Posterior vena cava (tissue), 2 donors: ENCODE data around the gene PTPRC. TPM values are rescaled to one million over a fixed set of nuclear protein-coding genes. Genes with fewer than 3 reads are reported as not detected.

Experiments used
- DNase-seq: peaks from one replicate; pipeline ENCODE4 v3.0.0-alpha.2; 2020; ENCODE audit warnings: low spot score
- intact Hi-C, 2 donors: fragments of 100-400 bp; cut with DNase I; formaldehyde crosslinking; loops; one replicate each; pipeline versions ENCODE4 v1.14.1 to v1.14.2; 2022 to 2023
- total RNA-seq, 2 donors: library from RNA; stranded (reverse); fragmentation: NEBNext Ultra II Directional; extraction: Animal tissue kit (Norgen Biotek cat#: 25700); gene quantifications; one replicate each; pipeline ENCODE4 v1.2.1, GENCODE V29; 2021
- donor health status: DM: yes; HTN: yes; CAD: no.
- donor health status: DM: yes; HTN: yes; CAD: no.

The PTPRC gene
- total RNA-seq, 2 donors from 2014 or later, result 30.8 to 41.7 TPM

DNA sequence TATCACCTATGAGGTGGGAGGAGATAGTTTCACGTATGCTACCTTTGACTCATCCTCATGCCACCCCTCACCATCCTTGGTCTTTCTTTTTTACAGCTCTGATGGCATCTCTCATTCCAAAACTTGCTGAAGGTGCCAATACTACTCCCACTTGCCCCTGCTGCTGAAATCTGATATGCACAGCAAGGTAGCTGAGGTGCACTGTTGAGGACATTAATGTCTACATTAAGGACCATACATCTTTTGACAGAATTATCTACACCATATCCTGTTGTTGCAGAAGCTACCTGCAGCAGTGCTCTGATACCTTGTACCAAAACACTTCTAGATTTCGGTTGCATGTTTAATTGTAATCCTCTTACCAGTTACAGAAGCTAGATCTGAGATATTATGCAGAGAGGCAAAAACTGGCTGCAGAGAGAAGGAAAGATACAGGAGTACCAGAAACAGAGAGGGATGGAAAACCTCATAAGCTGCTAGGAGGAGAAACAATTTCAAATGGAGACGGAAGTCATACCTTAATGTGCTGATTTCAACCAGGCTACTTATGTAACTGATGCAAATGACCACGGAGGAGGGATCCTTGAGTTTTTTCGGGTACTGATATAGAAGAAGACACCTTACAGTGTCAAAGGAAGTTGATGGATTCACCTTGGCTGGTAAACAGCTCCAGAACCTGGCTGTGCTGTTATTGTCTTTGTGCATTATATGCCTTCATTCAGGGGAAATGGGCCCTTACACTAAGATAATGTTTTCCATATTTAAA is 19.3 kb upstream of the PTPRC start:
- intact Hi-C loops, result no loop called here
- no peak for DNase-seq

DNA sequence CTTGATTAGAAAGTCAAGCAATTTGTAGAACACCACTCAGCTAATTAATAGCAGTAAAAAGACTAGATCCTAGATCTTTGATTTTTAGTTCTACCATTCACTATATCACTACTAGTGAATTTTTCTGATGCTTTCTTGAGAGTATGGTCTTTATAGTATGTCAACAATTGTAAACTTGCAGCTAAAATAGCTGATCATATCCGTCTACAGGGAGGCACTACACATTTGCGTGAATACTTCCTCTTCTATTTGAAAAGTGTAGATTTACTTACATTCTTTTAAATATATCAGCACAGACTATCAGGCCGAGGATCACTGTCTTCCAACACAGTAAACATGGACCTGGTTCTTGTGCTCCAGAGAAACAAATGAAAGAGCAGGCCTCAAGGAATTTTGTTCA is 18.6 kb upstream of the PTPRC start:
- DNase-seq, result no peak
- intact Hi-C loops, result no loop called here

DNA sequence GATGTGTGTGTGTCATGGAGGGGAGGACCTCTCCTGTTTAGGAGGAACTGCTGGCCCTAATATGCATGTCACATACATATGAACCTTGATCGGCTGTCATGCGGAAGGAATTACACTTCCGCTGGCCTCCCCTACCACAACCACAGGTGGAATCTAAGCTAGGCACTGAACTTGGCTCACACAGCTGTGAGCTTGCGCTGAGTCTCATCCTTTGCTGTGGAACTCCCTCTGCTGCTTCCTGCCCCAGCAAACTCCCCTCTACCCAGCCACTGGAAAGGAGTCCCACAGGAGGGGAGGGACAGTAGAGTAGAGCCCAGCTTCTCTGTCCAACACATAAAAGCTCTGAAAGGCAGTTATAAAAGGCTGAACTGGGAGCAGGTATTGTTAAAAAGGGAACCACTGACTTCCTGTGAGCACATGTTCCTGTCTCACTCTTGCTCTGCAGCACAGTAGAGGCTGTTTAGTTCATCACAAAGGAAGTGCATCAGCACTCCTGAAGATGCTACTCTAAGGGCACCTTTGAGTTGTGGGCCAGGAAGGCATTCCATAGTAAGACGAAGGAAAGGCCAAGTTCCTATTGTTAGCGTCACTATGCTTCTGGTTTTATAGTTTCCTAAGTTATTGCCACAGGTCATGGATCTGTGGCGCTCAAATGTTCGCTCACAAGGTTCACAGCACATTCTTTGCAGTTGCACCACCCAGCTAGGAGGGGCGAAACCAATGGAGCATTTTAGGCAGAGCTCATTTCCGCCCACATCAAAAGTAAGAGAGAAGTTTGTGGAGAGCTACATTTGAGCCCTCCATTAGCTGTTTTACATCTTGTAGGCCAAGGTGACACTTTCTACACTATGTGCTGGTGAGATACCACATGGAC is 17.7 kb upstream of the PTPRC start:
- peak; percentile 68 for DNase-seq
- intact Hi-C loops, result no loop called here

DNA sequence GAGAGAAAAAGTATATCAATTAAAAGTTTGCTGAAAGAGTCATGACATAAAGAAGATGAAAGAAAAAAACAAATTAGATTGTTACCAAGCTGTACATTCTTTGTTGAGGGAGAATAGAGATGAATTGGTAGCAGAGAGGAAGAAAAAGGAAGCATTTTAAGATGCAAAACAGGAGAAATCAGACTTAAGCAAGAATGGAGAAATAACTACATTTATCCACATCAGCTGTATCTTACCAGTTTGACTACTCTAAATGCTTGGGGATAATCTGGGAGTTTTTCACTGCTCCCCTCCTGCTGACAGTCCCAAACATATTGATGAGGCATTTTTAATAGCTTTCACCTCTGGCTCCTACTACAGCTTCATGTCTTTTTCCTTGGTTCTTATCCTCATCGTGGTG is 16.8 kb upstream of the PTPRC start:
- DNase-seq, result no peak
- intact Hi-C loops, result no loop called here

DNA sequence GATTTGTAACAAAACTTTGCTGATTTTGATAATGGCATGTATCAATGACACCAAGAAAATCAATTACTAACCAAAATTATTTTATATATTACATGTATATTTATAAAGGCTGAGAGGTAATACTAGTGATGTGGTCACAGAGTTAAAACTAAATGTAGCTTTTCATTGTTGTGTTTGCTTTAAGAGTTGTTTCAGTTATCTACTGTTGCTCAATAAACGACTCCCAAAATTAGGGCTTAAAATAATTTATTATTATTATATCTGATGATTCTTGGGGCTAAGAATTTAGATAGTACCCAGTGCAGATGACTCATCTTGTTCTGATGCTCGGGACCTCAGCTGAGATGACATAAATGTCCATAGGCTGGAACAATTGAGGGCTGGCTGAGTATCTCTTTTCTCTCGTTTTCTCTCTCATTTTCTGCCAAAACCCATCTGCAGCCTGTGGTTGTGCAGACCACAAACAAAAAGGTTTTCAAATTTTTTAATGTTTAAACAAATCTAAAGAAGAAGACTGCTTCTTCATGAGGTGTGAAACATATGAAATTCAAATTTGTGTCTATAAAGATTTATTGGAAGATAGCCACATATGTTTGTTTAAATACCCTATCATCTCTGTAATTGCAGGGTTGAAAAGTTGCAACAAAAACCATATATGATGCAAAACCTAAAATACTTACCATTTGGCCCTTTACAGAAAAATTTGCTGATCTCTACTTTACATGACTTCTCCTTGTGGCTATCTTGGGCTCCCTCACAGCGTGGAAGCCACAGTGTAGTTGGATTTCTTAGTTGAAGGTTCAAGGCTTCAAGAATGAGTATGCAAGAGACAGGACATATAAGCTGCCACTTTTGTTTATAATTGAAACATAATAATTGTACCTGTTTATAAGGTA is 14.8 kb upstream of the PTPRC start:
- intact Hi-C loops, result no loop called here
- no peak for DNase-seq

DNA sequence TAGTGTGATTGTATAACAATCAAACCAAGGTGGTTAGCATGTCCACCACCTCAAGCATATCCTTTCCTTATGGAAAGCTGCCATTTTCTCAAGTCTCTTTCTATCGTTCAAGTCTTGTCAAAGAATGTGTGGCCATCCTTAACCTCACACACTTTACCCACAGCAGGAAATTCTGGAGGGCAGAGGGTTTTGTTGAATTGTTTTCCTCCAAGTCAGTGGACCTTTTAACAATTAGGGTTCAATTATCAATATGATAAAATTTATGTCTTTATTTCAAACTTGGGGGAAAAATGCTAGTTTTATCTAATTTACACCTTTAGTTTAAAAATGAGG is 14.2 kb upstream of the PTPRC start:
- intact Hi-C loops, result no loop called here
- no peak for DNase-seq

DNA sequence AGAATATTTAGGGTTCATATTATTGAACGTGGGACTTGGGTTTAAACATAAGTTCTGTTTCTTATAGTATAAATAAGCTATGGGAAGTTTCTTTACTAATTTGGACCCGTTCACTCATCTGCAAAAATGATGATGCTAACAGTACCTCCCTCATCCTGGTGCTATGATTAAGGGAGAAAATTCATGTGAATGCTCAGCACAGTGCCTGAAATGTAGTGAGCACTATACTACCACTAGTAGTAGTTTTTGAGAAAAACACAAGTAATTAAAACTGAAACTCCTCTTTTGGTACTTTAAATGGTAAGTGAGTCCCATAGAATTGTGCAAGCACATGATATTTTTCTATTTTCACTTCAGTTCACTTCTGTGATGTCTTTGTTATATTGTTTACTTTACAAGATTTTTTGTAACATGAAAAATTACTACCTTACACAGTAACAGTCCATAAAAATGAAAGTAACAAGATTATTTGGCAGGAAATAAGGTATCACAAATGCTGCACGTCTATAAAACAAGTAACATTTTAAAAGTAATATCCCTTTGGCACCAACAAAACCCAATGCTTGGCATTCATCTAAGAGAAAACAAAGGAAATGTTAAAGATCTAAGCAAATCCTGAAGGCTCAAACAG is 11.3 kb upstream of the PTPRC start:
- no peak for DNase-seq
- intact Hi-C loops, result no loop called here

DNA sequence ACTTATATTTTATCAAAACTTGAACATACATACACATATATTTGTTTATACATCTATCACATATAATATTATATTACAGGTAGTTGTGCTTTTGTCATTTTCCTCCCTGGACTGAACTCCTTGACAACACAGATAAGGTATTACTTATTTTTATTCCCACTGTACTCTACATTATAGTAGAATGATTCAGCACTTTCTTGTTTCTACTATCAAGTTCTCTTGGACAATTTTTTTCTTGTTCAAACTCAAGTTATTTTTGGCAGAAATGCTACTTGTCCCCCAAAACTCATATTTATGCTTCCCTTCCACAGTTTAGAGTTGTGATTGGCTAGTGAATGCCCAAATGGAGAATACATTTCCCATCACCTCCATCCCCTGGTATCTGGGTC is 10.8 kb upstream of the PTPRC start:
- DNase-seq, result no peak
- intact Hi-C loops, result no loop called here

DNA sequence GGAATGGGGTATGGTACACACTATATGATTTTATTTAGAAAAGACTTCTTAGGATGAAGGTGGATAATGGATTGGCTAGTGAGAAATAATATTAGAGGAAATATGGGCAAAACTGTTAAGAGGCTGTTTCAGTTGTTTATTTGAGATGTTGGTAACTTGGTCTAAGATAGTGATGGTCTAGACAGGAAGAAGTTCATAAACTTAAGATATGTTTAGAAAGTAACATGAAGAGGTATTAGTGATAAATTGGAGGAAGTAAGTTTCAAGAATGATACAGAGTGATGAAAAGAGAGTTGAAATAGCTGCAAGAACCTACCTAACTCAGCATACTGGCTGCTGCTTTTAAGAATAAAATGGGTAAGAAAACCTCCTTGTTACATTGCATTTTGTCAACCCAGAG is 9.2 kb upstream of the PTPRC start:
- DNase-seq, result no peak
- intact Hi-C loops, result no loop called here

DNA sequence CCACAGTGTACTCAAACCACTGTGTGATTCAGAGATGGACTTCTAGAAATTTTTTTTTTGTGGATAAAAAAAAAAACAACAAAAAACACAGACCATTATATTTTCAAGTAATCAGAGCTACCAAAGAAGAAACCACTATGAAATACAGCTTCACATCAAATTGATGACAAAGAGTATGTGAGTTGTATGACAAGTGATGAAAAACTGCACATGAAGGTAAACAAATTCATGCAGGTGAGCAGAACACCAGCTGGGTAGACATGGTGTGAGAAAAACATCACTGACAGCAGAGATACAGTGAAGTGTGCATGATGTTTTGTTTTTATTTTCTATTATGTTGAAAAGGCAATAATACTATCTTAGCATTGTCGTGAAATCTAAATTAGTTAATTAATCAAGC is 8.0 kb upstream of the PTPRC start:
- no peak for DNase-seq
- intact Hi-C loops, result no loop called here

DNA sequence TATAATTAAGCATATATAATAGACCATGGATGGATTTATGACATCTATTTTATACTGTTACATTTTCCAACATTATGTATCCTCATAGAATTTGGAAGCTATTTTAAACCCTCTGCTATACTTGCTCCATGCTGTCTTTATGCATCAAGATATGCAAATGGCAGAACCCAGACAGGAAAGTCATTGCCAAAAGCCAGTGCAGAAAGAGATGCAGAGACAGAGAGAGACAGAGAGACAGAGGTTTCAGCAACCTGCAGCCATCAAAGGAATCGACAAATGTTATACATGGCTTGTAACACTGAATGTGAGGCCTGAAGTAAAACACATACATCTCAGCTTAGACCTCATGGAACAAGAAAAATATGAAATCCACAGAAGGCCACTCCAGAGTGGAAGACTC is 7.5 kb upstream of the PTPRC start:
- no peak for DNase-seq
- intact Hi-C loops, result no loop called here

DNA sequence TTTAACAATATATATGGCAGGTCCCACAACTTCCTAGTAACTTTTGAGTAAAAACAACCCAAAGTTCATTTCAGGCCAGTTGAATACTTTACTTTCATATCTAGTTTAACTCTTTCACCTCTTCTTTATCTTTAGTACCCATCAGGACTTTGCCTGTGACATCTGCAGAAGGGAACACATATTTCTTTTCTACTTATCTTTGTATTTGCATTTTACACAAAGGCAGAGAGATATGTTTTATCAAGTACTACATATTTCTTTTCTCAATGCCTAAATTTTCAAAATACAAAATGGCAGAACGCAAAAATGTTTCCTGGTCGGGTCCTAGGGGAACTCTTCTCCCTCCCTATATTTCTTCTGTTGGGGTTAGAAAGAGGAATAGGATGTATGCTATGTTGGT is 6.8 kb upstream of the PTPRC start:
- no peak for DNase-seq
- intact Hi-C loops, result no loop called here

DNA sequence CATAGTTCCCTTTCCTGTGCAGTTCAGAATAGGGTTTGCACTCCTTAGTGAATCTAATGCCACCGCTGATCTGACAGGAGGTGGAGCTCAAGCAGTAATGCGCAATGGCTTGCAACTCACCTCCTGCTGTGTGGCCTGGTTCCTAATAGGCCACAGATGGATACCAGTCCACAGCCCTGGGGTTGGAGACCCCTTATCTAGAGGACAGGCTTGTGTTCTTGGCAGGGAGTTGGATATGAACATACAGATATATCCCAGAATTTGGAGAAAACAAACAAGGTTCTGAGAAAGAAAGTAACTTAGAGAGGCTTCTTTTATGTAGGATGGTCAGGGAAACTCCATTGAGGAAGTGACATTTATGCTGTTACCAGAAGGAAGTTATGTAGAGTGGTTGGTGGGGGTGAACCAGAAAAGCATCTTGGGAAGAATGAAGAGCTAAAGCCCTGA is 5.1 kb upstream of the PTPRC start:
- intact Hi-C loops, result no loop called here
- peak; percentile 35 for DNase-seq

DNA sequence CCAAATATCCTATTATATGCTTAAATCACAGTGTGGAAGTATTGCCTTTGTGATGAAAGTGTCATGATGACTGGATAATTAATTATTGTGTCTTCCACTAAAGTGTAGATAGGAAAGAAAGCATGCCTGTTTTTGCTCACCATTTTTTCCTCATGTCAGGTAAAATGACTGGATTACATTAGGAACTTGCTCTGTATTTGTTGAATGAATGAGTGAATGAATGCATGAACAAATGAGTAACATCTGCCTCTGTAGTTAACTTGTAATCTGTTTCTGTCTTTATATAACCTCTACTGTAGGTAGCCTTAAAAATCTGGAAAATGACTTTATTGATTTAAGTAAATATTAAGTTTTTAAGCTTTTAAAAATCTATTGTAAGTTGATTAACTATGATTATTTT is 2.9 kb upstream of the PTPRC start:
- DNase-seq, result no peak
- intact Hi-C loops, result no loop called here

DNA sequence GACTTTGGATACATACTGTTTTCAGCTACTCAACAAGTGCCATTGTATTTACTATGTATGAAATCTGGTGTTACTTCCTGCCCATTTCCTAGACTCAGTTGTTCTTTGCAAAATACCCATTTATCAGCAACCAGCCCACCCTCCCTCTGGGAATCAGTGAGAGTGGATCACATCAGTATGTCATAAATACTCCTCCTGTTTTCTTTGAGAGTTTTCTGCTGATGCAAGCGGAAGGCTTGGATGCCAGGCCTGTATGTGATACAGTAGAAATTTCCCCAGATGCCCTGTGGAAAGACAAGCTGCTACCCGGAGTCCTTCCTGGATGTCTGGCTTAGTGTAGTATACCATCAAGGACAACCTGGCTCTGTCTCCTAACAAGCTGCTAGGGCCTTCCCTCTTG is 2.4 kb upstream of the PTPRC start:
- intact Hi-C loops, result no loop called here
- no peak for DNase-seq

DNA sequence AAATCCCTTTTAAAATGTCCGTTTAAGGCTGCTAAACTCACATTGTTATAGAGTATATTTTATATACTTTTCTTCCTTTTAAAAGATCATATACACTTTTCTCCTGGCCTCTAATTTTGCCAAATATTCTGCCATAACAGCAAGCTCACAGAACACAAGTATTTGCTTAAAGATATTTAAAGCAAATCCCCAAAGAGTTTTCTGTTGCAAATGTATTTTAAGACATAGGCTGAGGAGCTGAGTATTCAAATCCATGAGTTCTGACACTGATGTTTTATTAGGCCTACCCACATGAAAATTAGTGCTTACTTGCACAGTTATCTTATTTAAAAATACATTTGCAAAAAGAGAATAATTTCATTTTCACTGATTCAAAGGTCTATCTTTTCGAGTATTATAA is 1.7 kb upstream of the PTPRC start:
- no peak for DNase-seq
- intact Hi-C loops, result no loop called here

DNA sequence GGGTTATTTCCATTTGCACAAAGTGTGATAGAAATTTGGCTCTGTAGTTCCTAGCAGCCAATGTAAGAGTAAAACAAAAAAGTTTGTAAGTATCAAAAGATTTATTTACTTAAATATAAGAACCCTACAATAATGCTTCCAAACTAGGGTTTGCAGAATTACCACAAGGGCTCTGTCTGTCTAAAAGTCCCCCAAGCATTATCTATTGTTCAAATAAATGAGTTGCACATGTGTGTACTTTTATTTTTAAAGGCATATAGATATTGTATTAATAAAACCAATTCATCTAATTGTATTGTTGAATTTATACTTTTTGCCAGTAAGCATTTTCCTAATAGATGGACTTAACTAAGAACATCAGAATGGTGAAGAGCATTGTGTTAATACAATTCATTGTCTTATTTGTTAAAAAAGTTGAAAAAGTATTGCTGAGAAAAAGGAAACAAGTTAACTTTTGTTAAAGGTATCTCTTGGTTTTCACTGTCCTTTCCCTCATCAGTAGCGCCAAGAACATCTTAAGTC is 863 bp upstream of the PTPRC start:
- intact Hi-C loops, result no loop called here
- no peak for DNase-seq

DNA sequence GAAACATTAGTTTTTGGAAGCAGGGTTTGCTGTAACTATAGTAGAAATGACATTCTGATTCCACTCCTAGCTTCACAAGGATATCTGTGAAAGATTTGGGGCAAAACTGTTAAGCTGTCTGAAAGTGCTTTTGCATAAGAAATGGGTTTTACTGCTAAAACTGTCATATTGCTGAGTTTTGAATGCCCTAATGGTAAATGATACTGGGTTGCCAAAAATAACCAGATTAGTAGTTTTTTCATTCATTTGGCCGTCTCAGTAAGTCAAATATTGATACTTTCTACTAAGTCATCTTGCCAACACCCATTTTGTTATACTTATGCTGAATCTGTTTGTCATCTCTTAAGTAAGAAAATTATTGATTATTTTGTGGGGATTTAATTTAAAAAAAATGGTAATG is 399 bp upstream of the PTPRC start:
- no peak for DNase-seq
- intact Hi-C loops, result no loop called here

DNA sequence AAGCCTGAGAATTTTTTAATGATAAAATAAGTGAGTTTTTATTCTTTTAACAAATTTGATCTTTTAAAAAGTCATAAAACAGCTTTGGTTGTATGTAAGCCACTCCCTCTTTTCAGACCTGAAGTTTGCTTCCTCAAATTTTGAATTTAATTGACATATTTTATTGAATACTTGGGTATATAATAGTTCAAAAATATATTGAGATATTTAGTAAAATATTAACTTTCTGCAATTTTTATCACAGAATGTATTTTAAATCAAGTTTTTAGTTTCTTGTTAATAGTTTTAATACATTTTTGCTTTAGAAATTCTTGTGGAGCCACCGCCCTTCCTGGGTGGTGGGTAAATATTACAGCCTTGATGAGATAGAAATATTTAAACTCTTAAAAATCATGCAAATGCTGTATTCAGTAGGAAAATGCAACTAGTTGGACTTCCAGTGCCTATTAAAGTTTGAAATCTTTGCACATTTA is 867 bp downstream of the PTPRC start:
- intact Hi-C loops, result no loop called here
- no peak for DNase-seq
